ENCODE data around the gene STXBP2.

DNA sequence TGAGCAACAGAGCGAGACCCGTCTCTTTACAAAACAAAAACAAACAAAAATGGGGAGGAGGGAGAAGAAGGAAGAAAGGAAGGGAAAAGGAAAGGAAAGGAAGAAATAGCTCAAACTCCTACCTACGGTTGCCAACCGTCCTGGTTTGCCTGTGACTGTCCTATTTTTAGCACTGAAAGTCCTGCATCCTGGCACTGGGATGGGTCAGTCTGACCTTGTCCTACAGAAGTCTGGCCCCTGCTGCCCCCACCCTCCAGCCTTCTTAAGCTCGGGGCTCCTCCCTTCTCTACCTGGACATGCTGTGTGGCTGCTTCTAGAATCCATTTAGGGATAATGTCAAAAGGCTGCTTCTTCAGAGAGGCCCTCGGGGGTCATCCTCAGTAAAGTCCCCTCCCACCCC, 1.2 kb upstream of the STXBP2 start:
- no peak for TF ChIP-seq POLR2AphosphoS5 (IDR thresholded peaks at IDR 0.05)
- TF ChIP-seq CTCF (IDR thresholded peaks at IDR 0.05): no peak

Data from upper lobe of left lung (tissue), 4 donors.